NOMO-1 treated with DMSO at 0.1 percent for 48 hours (cell line): ENCODE results near the gene ACTN3.
"Not testable (repeated sequence)": the region's sequence is repeated elsewhere in the genome, so short reads cannot be mapped to it uniquely, and the experiment has no call there.

Source experiments
- DNase-seq: peaks from one replicate; lab custom pipeline; 2025; ENCODE audit not compliant: unreplicated experiment; lab: John Stamatoyannopoulos, UW

ACTN3 gene

GRCh38 chr11:66595245-66595904, 48.7 kb downstream of the ACTN3 start:
- peak; percentile 83 for DNase-seq

DNA sequence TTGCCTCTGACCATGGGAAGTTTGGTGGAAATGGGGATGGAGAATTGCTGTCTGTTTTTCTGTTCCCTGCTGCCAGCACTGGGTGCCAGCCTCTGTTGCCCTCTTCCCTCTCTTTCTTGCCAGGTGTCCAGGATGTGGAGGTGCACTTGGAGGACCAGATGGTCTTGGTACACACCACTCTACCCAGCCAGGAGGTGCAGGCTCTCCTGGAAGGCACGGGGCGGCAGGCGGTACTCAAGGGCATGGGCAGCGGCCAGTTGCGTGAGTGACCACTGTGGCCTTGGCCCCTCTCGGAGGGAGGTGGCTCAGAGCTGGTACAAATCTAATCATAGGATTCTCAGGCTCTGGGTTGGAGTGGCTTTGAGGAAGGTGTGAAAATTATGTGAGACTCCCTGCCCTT, 52.3 kb downstream of the ACTN3 start:
- DNase-seq, result no peak

GRCh38 chr11:66600219-66600618, 53.5 kb downstream of the ACTN3 start:
- no peak for DNase-seq

DNA sequence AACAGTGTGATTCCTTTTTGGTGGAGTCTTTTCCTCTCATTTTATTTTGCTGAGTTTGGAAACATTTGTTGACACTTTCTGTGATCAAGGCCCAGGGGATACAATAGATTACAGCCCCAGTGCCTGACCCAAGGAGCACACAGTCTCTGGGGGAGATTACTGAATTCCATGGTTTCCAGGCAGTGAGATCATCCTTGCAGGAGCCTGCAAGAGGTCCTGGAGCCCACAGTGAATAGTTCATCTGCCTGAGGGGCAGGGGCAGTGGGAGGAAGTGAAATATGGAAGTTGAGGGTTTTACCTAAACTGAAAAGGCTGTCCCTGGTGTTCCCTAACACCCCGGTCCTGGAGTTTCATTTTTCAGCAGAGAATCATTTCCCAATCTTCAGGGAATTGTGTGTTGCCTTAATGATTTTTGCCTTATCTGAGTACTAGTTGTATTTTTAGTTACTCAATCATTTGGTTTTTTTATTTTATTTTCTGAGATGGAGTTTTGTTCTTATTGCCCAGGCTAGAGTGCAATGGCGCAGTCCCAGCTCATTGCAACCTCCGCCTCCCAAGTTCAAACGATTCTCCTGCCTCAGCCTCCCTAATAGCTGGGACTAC, 54.0 kb downstream of the ACTN3 start:
- DNase-seq, result peak; percentile 34

- DNase-seq, result no peak
These were observed 56.4 kb downstream of the ACTN3 start for GRCh38 chr11:66603072-66603471.

GRCh38 chr11:66604155-66604554, 57.5 kb downstream of the ACTN3 start:
- no peak for DNase-seq

DNA sequence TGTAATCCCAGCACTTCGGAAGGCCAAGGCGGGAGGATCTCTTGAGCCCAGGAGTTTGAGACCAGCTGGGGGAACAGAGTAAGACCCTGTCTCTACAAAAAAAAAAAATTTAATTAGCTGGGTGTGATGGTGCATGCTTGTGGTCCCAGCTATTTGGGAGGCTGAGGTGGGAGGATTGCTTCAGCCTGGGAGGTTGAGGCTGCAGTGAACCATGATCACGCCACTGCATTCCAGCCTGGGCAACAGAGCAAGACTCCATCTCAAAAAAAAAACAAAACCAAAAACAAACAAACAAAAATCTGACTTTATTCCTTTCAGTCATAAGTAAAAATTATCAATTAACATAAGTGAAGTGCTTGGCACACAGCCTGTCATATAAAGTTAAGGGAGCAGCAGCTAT, 59.9 kb downstream of the ACTN3 start:
- not testable (repeated sequence) for DNase-seq

- peak; percentile 16 for DNase-seq
These were observed 60.6 kb downstream of the ACTN3 start for GRCh38 chr11:66607126-66607834.

DNA sequence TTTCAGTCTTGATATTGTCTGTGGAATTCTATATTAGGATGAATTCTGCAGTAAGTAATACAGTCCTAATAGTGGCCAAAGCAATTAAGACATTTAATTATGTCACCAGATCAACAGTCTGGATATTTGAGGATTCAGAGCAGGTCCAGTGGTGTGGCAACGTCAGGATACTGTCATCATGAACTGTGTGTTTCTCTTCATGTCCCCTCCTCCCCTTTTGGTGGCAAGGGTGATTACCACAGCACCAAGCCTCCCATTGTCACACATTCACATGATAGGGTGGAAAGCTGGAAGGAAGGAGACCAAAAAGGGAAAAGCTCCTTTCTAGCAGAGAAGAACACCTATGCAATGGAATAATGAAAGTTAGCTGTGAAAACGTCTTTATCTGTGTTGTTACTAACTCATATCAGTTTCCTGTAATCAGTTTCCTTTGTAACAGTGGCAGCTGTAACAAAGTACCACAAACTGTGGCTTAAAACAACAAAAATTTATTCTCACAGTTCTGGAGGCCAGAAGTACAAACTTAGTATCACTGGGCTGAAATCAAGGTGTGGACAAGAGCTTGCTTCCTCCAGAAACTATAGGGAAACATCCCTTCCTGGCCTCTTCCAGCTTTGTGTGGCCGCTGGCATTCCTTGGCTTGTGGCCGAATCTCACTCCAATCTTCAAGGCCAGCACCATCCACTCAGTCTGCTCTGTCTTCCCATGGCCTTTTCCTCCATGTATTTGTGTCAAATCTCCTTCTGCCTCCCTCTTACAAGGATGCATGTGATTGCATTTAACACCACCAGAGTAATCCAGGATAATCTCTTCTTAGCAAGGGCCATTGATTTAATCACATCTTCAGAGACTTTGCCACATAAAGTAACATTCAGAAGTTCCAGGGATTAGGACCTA, 63.3 kb downstream of the ACTN3 start:
- DNase-seq, result no peak

DNA sequence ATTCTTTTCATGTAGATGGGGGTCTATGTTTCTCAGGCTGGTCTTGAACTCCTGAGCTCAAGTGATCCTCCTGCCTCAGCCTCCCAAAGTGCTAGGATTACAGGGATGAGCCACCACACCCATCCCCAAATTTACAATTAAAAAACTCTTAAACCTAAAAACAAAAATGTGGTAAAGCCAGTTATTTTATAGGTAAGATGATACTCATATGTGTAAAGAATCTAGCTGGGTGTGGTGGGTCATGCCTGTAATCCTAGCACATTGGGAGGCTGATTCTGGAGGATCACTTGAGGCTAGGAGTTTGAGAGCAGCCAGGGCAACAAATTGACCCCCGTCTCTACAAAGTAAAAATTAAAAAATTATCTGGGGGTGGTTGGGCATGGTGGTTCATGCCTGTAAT, 65.8 kb downstream of the ACTN3 start:
- DNase-seq, result no peak
